ENCODE results near the gene BTNL8.
"Not testable (repeated sequence)": the region's sequence is repeated elsewhere in the genome, so short reads cannot be mapped to it uniquely, and the experiment has no call there.

The BTNL8 gene

DNA sequence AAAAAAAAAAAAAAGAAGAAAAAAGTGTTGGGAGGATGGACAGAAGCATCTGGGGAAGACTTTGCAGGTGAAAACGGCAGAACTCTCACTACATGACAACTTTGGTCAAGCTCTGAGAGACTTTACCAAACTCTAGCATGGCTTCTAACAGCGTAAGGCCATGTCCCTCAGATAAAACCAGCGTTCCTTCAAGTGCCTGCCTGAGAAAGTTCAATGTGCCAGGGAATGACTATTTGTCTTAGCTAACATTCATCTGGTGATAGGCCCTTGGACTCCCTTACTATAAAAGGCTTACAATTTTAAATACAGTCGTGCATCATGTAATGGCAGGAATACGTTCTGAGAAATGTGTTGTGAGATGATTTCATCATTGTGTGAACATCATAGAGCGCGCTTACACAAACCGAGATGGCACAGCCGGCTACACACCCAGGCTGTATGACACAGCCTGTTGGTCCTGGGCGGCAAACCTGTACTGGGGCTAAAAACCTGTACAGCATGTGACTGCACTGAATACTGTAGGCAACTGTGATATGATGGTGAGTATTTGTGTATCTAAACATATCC is 23.0 kb upstream of the BTNL8 start:
- no peak for DNase-seq (ENCODE audit: low read depth in 2 of 2)

DNA sequence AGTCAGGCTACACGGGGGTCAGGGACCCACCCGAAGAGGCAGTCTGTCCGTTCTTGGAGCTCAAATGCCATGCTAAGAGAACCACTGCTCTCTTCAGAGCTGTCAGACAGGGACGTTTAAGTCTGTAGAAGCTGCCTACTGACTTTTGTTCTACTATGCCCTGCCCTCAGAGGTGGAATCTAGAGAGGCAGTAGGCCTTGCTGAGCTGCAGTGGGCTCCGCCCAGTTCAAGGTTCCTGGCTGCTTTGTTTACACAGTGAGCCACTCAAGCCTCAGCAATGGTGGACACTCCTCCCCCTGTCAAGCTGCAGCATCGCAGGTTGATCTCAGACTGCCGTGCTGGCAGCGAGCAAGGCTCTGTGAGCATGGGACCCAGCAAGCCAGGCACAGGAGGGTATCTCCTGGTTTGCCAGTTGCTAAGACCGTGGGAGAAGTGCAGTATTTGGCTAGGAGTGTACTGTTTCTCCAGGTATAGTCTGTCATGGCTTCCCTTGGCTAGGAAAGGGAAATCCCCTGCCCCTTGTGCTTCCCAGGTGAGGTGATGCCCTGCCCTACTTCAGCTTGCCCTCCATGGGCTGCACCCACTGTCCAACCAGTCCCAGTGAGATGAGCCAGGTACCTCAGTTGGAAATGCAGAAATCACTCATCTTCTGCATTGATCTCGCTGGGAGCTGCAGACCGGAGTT is 13.0 kb upstream of the BTNL8 start:
- DNase-seq (ENCODE audit: low read depth in 2 of 2): not testable (repeated sequence)

DNA sequence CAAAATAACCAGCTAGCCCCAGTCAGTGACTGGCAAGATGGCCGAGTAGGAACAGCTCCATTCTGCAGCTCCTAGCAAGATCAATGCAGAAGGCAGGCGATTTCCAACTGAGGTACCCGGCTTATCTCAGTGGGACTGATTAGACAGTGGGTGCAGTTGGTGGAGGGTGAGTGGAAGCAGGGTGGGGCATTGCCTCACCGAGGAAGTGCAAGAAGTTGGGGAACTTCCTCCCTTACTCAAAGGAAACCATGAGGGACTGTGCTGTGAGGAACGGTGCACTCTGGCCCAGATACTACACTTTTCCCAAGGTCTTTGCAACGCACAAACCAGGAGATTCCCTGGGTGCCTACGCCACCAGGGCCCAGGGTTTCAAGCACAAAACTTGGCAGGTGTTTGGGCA is 9.6 kb upstream of the BTNL8 start:
- no peak for DNase-seq (ENCODE audit: low read depth in 2 of 2)

DNA sequence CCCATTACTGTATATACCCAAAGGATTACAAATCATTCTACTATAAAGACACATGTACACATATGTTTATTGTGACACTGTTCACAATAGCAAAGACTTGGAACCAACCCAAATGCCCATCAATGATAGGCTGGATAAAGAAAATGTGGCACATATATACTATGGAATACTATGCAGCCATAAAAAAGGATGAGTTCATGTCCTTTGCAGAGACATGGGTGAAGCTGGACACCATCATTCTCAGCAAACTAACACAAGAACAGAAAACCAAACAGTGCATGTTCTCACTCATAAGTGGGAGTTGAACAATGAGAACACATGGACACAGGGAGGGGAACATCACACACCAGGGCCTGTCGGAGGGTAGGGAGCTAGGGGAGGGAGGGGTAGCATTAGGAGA is 3.6 kb upstream of the BTNL8 start:
- not testable (repeated sequence) for DNase-seq (ENCODE audit: low read depth in 2 of 2)

DNA sequence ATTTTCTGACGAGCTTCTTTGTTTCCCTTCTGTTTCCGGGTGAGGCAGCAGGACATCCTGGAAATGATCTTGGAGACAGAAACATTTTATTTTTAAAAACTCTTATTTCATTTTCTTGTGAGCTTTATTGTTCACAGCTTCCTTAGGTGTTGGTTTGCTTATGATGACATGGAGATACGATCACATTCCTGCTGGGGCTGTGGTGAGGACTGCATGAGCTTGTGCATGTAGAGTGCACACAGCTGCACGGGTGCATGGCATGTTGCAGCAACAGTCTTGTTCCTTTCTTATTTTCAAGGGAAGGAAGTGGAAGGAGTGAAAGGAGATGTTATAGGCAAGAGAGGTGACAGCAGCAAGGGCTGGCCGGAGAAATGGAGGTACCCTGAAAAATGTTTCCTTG is 1.2 kb downstream of the BTNL8 start:
- DNase-seq (ENCODE audit: low read depth in 2 of 2): no peak

DNA sequence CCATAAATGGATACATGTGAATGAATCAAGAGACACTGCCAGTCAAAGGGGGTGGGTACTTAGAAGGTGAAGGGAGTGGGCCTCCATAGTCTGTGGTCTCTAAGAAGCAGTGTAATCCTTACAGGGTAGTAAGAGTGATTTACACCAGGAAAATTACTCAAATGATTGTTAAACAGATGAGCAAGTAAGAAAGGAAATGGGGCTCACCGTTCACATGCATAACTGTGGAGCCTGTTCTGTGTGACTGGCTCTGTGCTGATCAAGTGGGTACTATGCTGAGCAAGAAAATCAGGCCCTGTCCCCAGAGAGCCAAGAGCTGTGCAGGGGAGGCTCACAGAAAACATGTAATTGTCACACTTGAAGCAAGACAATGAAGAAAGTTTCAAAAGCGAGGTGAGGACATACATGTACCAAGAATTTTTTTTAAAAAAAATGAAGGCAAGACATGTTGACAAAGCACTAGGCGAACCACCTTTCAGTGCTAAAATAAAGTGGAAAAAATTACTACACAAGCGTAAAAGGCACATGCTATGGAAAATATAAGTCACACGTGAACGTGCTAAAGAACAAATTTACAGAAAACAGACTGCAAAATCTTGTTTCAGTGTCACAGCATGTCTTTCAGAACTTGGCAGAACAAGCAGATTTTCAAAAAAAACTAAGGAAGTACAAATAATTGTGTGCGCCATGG is 2.5 kb downstream of the BTNL8 start:
- DNase-seq (ENCODE audit: low read depth in 2 of 2): no peak

DNA sequence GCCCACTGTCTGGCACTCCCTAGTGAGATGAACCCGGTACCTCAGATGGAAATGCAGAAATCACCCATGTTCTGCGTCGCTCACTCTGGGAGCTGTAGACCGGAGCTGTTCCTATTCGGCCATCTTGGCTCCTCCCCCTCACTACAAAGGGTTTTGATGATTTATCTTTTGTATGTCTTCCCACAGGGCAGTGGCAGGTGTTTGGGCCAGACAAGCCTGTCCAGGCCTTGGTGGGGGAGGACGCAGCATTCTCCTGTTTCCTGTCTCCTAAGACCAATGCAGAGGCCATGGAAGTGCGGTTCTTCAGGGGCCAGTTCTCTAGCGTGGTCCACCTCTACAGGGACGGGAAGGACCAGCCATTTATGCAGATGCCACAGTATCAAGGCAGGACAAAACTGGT is 9.4 kb downstream of the BTNL8 start:
- no peak for DNase-seq (ENCODE audit: low read depth in 2 of 2)

DNA sequence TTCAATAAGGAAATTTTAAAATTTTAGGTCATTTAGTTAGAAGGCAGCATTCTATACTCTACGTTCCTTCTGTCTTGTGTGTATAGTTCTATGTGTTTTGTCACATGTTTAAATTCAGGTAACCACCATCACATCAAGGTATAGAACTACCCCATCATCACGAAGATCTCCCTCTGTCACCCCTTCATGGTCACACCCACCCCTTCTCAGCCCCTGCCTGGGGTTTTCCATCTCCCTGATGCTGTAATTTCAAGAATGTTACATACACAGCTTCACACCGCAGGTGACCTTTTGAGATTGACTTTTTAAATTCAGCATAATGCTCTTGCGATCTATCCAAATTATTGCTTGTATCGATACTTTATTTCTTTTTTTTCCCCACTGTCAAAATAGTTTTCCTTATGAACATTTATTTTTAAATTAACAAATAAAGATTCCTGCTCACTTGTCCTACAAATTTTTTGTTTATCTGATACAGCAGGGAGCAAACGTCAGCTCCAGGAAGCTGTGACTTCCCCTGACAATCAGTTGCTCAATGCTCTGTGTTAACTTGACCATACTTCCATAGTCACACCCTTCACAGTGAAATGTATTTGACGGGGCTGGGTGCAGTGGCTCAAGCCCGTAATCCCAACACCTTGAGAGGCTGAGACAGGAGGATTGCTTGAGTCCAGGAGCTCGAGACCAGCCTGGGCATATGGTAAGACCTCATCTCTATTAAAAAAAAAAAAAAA is 10.2 kb downstream of the BTNL8 start:
- DNase-seq (ENCODE audit: low read depth in 2 of 2): no peak

DNA sequence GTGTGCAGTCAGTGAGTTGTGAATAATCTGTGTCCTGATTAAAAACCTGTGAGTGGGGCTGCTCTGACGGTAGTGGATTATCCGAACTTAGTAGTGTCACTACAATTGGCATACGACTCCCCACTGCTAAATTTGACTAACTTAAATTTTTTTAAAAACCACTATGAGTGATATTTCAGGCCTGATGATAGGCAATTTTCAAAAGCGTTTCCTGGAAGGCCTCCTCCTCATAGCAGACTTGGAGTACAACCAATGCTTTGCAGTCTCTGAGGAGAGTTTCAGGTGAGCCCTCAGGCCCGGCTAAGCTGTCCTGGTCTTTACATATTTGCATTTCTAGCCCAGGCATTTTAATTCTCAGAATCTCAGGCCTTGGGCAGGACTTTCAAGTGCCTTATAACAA is 10.8 kb downstream of the BTNL8 start:
- DNase-seq (ENCODE audit: low read depth in 2 of 2): no peak

DNA sequence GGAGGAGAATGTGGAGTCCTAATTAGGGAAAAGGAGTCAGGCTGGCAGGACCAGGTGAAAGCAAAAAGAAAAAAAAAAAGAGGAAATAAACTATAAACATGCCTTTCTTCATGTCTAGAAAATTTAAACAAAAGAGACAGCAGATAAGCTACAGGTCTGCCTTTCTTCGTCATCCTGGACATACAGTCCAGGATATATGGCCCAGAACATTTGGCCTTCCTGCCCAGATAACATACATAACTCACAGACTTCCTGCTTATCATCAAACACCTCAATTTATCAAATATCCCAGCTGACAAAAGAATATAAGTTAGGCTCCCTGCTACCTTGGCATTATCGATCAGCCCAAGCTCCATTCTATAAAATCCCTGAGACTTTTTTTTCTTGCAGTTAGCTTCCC is 11.2 kb downstream of the BTNL8 start:
- DNase-seq (ENCODE audit: low read depth in 2 of 2): no peak

DNA sequence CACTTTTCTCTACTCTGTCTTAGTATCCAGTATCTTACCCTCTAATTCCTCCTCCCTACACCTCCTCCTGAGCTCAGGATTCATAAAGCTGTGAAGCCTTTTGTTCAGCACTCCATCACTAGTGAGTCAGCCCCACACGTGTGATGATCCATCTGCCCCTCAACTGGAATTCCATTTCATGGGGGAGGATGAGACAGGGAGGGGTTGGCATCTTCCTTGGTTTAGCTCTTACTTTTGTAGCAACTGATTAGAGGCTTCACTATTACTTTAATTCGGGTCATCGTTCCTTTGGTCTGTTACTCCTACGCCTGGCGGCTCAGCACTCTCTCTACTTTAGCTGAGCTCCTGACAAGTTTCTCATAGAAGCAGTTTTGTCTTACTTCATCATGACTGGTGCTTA is 11.8 kb downstream of the BTNL8 start:
- no peak for DNase-seq (ENCODE audit: low read depth in 2 of 2)

DNA sequence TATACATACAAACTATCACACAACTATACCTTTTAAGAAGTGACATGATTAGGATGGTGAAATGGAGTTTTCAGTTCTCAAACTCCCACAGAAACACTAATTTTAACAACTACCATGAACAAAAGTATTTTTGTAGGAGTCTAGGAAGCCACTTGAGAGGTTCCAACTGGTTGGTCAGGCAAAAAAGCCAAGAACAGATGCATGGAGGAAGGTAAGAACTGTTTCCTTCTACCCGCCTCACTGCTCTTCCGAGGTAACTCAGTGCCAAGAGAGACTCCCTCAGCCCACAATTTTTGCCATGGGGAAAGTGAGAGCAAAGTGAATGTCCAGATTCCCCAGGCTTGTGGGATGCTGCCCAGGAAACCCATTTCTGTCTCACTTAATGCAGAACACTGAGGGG is 15.7 kb downstream of the BTNL8 start:
- no peak for DNase-seq (ENCODE audit: low read depth in 2 of 2)

DNA sequence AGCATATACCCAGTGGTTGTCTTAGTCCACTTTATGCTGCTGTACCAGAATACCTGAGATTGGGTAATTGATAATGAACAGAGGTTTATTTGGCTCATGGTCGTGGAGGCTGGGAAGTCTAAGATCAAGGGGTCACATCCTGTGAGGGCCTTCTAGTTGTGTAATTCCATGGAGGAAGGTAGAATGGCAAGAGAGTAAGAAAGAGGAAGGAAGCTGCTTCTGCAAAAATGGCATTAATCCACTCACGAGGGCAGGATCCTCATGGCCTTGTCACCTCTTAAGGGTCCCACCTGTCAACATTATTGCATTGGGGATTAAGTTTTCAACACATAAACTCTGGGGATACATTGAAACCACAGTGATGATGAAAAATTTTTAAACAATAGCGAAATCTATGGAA is 17.0 kb downstream of the BTNL8 start:
- DNase-seq (ENCODE audit: low read depth in 2 of 2): no peak

DNA sequence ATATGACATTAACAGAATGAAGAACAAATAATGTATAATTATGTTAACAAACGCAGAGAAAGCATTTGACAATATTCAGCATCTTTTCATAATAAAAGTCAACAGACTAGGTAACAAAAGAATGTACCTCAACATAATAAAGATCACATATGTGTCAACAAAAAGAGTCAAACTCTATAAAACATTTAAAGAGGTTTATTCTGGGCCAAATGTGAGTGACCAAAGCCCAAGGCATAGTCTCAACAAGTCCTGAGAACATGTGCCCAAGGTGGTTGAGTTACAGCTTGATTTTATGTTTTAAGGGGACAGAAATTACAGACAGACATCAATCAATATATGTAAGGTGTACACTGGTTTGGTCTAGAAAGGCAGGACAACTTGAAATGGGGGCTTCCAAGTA is 19.4 kb downstream of the BTNL8 start:
- DNase-seq (ENCODE audit: low read depth in 2 of 2): no peak

DNA sequence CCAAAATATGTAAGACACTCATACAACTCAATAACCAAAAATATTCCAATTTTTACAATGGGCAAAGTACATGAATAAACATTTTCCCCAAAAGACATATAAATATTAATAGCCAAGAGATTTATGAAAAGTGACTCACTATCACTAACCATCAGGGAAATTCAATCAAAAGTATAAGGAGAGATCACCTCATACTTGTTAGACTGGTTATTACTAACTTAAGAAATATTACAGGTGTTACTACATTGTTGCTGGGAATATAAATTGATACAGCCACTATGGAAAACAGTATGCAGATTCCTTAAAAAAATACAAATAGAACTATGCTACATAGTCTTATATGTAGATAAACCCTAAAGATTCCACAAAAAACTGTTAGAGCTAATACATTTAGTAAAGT is 21.8 kb downstream of the BTNL8 start:
- DNase-seq (ENCODE audit: low read depth in 2 of 2): no peak

DNA sequence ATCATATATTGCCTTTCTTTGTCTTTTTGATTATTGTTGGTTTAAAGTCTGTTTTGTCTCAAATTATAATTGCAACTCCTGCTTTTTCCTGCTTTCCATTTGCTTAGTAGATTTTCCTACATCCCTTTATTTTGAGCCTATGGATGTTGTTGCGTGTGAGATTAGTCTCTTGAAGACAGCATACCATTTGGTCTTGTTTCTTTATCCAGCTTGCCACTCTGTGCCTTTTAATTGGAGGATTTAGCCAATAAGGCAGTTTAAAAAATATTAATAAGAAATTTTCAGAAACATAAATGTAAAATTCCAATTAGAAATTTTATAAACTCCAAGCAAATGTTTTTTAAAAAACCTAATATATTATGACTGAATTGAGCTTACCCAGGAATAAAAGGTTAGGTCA is 24.0 kb downstream of the BTNL8 start:
- no peak for DNase-seq (ENCODE audit: low read depth in 2 of 2)

DNA sequence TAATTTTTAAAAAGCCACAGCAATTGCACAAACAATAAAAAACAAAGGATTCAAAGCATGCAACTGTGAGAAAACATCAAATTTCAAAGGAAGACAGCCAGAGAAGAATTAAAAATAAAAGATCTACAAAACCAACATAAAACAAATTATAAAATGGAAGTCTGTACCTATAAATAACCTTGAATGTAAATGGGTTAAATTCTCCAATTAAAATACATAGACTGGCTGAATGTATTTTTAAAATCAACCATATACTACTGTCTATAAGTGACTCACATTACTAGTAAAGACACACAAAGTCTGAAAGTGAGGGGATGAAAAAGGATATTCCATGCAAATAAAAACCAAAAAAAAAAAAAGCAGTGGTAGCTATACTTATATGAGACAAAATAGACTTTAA is 33.7 kb downstream of the BTNL8 start:
- DNase-seq (ENCODE audit: low read depth in 2 of 2): no peak

DNA sequence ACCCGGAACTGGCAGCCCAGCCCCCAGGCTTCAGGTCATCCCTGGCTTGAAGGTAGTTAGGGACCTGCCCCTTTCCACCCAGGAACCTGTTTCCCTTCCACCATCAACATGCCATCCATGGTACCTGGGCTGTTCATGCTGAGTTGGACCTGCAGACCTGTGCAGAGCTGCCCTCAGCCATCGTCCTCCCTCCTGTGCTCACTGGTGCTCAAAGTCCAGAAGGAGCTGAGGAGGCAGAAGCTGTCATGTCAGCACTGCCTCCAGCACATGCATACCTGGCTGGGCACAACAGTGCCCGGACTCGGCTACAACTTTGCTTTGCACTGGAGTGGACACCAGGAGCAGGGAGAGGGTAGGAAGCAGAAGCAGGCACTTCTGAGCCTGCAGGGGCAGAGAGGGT is 36.2 kb downstream of the BTNL8 start:
- no peak for DNase-seq (ENCODE audit: low read depth in 2 of 2)

DNA sequence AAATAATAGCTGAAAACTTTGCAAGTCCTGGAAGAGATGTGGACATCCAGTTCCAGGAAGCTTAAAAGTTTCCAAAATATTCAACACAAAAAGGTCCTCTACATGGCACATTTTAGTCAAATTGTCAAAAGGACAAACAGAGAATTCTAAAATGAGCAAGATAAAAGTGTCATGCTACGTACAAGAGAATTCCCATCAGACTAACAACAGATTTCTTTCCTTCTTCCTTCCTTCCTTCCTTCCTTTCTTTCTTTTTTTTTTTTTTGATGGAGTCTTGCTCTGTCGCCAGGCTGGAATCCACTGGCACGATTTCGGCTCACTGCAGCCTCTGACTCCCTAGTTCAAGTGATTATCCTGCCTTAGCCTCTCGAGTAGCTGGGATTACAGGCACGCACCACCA is 39.3 kb downstream of the BTNL8 start:
- no peak for DNase-seq (ENCODE audit: low read depth in 2 of 2)

DNA sequence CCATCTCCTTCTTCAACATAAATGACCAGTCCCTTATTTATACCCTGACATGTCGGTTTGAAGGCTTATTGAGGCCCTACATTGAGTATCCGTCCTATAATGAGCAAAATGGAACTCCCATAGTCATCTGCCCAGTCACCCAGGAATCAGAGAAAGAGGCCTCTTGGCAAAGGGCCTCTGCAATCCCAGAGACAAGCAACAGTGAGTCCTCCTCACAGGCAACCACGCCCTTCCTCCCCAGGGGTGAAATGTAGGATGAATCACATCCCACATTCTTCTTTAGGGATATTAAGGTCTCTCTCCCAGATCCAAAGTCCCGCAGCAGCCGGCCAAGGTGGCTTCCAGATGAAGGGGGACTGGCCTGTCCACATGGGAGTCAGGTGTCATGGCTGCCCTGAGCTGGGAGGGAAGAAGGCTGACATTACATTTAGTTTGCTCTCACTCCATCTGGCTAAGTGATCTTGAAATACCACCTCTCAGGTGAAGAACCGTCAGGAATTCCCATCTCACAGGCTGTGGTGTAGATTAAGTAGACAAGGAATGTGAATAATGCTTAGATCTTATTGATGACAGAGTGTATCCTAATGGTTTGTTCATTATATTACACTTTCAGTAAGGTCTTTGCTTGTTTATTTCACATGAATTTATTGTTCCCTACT is 51.5 kb downstream of the BTNL8 start:
- no peak for DNase-seq (ENCODE audit: low read depth in 2 of 2)

DNA sequence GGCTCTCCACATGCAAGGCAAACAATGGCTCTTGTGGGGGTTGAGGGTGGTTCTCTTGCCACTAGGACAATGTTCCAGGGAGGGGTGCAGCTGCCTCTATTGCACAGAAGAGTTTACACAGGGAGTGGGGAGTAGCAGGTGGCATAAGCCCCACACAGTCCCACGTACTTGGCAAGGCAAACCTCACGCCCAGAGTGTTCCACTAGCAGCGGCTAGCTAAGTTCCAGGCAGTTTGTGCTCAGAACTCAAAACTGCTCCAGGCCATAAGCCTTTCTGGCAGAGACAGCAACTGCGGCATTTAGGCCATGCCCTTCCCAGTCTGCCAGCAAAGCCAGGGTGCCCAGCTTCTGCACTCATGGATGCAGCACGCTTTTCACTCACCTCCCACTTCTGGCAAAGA is 60.7 kb downstream of the BTNL8 start:
- no peak for DNase-seq (ENCODE audit: low read depth in 2 of 2)

DNA sequence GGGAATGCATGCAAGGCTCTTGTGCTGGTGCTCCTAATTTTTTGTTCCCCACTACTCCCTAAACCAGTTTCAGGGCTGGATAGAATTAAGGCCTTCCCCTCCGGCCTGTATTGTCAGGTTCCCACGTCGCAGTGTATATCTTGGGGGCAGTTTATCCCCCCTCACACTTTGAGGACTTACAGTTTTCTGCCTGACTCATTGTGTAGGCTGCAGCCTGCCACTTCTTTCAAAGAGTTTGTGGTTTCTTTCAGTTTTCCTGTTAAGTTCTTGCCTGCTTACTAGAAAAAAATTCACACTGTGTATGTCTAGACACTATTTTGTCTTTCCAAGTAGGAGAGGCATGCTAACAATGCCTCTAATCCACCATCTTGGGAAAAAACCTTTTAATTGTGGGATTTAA is 61.2 kb downstream of the BTNL8 start:
- no peak for DNase-seq (ENCODE audit: low read depth in 2 of 2)

Measured in stimulated activated CD8-positive, alpha-beta memory T cell treated with anti-CD3 and anti-CD28 coated beads, Interleukin-2, amount 100 ng/mL, for 48 hours (primary cell).